OCI-LY1 (cell line): ENCODE measurements around the gene CAPN7.
"Not testable (repeated sequence)": the region's sequence is repeated elsewhere in the genome, so short reads cannot be mapped to it uniquely, and the experiment has no call there.

Source experiments
- H2AFZ ChIP-seq: fragments of 200-600 bp; sonication (generic), shearing (Covaris generic); 2 replicates; pipeline ENCODE4 v1.6.0; 2014; ENCODE audit warnings: antibody characterized with exemption, mild to moderate bottlenecking, low read length
- H3F3A ChIP-seq: fragments of 200-600 bp; sonication (generic), shearing (Covaris generic); 2 replicates; pipeline ENCODE4 v1.6.0; 2014; ENCODE audit warnings: mild to moderate bottlenecking, antibody characterized with exemption, low read length, moderate library complexity; ENCODE audit not compliant: insufficient read depth
- H3K27ac ChIP-seq: fragments of 200-600 bp; sonication (generic); 2 replicates; pipeline ENCODE4 v1.5.1; 2014; ENCODE audit warnings: low read length, mixed run types, mild to moderate bottlenecking, low read depth; ENCODE audit not compliant: poor library complexity, severe bottlenecking
- H3K27me3 ChIP-seq: fragments of 200-600 bp; sonication (generic); 2 replicates; pipeline ENCODE4 v1.6.0; 2014; ENCODE audit warnings: antibody characterized with exemption, mild to moderate bottlenecking, low read length, moderate library complexity; ENCODE audit not compliant: insufficient read depth
- H3K36me3 ChIP-seq: fragments of 200-600 bp; sonication (generic); 2 replicates; pipeline ENCODE4 v1.6.1; 2014; ENCODE audit warnings: mild to moderate bottlenecking, antibody characterized with exemption, low read length, moderate library complexity, mixed read lengths; ENCODE audit not compliant: insufficient read depth
- H3K4me1 ChIP-seq: fragments of 200-600 bp; sonication (generic); 2 replicates; pipeline ENCODE4 v1.5.1; 2014; ENCODE audit warnings: mild to moderate bottlenecking, low read length, moderate library complexity; ENCODE audit not compliant: insufficient read depth, severe bottlenecking
- H3K4me2 ChIP-seq: fragments of 200-600 bp; sonication (generic), shearing (Covaris generic); 2 replicates; pipeline ENCODE4 v1.6.1; 2014; ENCODE audit warnings: low read length
- H3K4me3 ChIP-seq: fragments of 200-600 bp; sonication (generic); 2 replicates; pipeline ENCODE4 v1.5.1; 2014; ENCODE audit warnings: low read length, low read depth, mild to moderate bottlenecking, mixed read lengths; ENCODE audit not compliant: poor library complexity, severe bottlenecking
- H3K79me2 ChIP-seq: fragments of 200-600 bp; shearing (Covaris generic); 2 replicates; pipeline ENCODE4 v1.6.1; 2016; ENCODE audit warnings: mixed run types, low read length, mixed read lengths; ENCODE audit not compliant: insufficient read depth
- H3K9ac ChIP-seq: fragments of 200-600 bp; sonication (generic), shearing (Covaris generic); 2 replicates; pipeline ENCODE4 v1.6.1; 2014; ENCODE audit warnings: mild to moderate bottlenecking, low read length, mixed read lengths
- H3K9me2 ChIP-seq: fragments of 200-600 bp; sonication (generic), shearing (Covaris generic); 2 replicates; pipeline ENCODE4 v1.6.1; 2014; ENCODE audit warnings: low read depth, mild to moderate bottlenecking, low read length, mixed read lengths
- H3K9me3 ChIP-seq: fragments of 200-600 bp; shearing (Covaris generic); 2 replicates; pipeline ENCODE4 v1.6.1; 2014; ENCODE audit warnings: low read length, mixed read lengths
- H4K20me1 ChIP-seq: fragments of 200-600 bp; sonication (generic), shearing (Covaris generic); 2 replicates; pipeline ENCODE4 v1.6.0; 2016; ENCODE audit warnings: mild to moderate bottlenecking, low read length; ENCODE audit not compliant: insufficient read depth
- EZH2 ChIP-seq: fragments of 200-600 bp; sonication (generic), shearing (Covaris generic); IDR thresholded peaks from 2 replicates; pipeline ENCODE4 v1.8.0; 2017; ENCODE audit warnings: borderline replicate concordance, mixed run types, mild to moderate bottlenecking, antibody characterized with exemption, low read length, moderate library complexity, mixed read lengths
- TF ChIP-seq, protein P1 (sequence below): fragments of 200-600 bp; sonication (generic), shearing (Covaris generic); IDR thresholded peaks from 2 replicates; pipeline ENCODE4 v1.5.1; 2017; ENCODE audit warnings: mild to moderate bottlenecking, antibody characterized with exemption, low read length, moderate library complexity, mixed read lengths

The CAPN7 gene

GRCh38 chr3:15186101-15186476, 20.0 kb upstream of the CAPN7 start:
- Histone ChIP-seq H3K9me3 (no peaks in the 10 kb centered on the region), H3F3A (no peaks in the 10 kb centered on the region), H3K4me1 (no peaks in the 10 kb centered on the region), H3K79me2 (no peaks in the 10 kb centered on the region), H3K36me3 (no peaks in the 10 kb centered on the region), H3K4me3 (no peak overlapping the region), H3K4me2 (no peak overlapping the region), H2AFZ (no peak overlapping the region), H3K27me3 (no peaks in the 10 kb centered on the region), H3K27ac (no peak overlapping the region), H4K20me1 (no peaks in the 10 kb centered on the region), H3K9me2 (no peaks in the 10 kb centered on the region), H3K9ac (no peak overlapping the region)
- TF ChIP-seq, protein P1, sequence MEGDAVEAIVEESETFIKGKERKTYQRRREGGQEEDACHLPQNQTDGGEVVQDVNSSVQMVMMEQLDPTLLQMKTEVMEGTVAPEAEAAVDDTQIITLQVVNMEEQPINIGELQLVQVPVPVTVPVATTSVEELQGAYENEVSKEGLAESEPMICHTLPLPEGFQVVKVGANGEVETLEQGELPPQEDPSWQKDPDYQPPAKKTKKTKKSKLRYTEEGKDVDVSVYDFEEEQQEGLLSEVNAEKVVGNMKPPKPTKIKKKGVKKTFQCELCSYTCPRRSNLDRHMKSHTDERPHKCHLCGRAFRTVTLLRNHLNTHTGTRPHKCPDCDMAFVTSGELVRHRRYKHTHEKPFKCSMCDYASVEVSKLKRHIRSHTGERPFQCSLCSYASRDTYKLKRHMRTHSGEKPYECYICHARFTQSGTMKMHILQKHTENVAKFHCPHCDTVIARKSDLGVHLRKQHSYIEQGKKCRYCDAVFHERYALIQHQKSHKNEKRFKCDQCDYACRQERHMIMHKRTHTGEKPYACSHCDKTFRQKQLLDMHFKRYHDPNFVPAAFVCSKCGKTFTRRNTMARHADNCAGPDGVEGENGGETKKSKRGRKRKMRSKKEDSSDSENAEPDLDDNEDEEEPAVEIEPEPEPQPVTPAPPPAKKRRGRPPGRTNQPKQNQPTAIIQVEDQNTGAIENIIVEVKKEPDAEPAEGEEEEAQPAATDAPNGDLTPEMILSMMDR: no peak
- no peak for TF ChIP-seq EZH2

GRCh38 chr3:15186477-15187164, 19.4 kb upstream of the CAPN7 start:
- not testable (repeated sequence) for H3K9me3 ChIP-seq, H3F3A ChIP-seq, H3K9ac ChIP-seq, H3K36me3 ChIP-seq, H3K4me3 ChIP-seq, H3K79me2 ChIP-seq, H3K4me1 ChIP-seq, H3K27ac ChIP-seq, H3K27me3 ChIP-seq, H4K20me1 ChIP-seq, H2AFZ ChIP-seq, H3K4me2 ChIP-seq, H3K9me2 ChIP-seq

DNA sequence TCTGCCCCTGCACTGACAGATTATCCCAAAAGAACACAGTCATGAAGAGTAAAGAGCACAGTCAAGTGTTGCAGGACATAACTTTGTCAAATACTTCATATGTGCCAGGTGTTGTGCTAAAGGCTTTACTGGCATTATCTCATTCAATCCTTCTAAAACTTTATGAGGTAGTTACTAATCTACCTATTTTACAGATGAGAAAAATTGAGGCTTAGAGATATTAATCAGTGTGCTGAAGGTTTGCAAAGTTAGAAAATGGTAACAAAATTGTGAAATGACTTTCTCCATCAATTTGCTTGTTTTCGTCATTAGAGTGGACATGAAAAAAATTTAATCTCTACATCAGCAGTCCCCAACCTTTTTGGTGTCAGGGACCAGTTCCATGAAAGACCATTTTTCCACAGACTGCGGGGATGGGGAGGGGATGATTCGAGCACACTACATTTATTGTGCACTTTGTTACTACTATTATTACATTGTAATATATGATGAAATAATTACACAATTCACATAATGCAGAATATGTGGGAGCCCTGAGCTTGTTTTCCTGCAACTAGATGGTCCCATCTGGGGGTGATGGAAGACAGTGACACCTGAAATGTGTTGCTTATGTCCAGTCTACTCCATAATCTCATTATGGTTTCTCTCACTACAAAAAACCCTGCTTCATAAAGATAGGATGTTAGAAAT, 8.6 kb upstream of the CAPN7 start:
- no peaks in the 10 kb centered on the region for H3K4me1 ChIP-seq
- H3K4me2 ChIP-seq: no peak overlapping the region
- H3K9me3 ChIP-seq: no peaks in the 10 kb centered on the region
- H3K9ac ChIP-seq: no peak overlapping the region
- H3K27ac ChIP-seq: no peak overlapping the region
- no peak overlapping the region for H3K4me3 ChIP-seq
- no peaks in the 10 kb centered on the region for H4K20me1 ChIP-seq
- no peaks in the 10 kb centered on the region for H3K79me2 ChIP-seq
- no peaks in the 10 kb centered on the region for H3K36me3 ChIP-seq
- TF ChIP-seq EZH2: no peak
- TF ChIP-seq, protein P1: no peak
- no peaks in the 10 kb centered on the region for H3K9me2 ChIP-seq
- H3K27me3 ChIP-seq: no peaks in the 10 kb centered on the region
- no peak overlapping the region for H2AFZ ChIP-seq
- no peaks in the 10 kb centered on the region for H3F3A ChIP-seq

- no peaks in the 10 kb centered on the region for H3F3A ChIP-seq
- no peak overlapping the region for H2AFZ ChIP-seq
- H3K9ac ChIP-seq: no peak overlapping the region
- no peaks in the 10 kb centered on the region for H4K20me1 ChIP-seq
- no peak overlapping the region for H3K27ac ChIP-seq
- H3K27me3 ChIP-seq: no peaks in the 10 kb centered on the region
- no peaks in the 10 kb centered on the region for H3K36me3 ChIP-seq
- H3K9me3 ChIP-seq: no peaks in the 10 kb centered on the region
- no peaks in the 10 kb centered on the region for H3K4me1 ChIP-seq
- TF ChIP-seq EZH2: no peak
- TF ChIP-seq, protein P1: no peak
- H3K9me2 ChIP-seq: no peaks in the 10 kb centered on the region
- no peak overlapping the region for H3K4me3 ChIP-seq
- H3K79me2 ChIP-seq: no peaks in the 10 kb centered on the region
- no peak overlapping the region for H3K4me2 ChIP-seq
Measured at GRCh38 chr3:15198686-15199085, 7.4 kb upstream of the CAPN7 start.
